ENCODE results near the gene RAPGEF4.

The RAPGEF4 gene

DNA sequence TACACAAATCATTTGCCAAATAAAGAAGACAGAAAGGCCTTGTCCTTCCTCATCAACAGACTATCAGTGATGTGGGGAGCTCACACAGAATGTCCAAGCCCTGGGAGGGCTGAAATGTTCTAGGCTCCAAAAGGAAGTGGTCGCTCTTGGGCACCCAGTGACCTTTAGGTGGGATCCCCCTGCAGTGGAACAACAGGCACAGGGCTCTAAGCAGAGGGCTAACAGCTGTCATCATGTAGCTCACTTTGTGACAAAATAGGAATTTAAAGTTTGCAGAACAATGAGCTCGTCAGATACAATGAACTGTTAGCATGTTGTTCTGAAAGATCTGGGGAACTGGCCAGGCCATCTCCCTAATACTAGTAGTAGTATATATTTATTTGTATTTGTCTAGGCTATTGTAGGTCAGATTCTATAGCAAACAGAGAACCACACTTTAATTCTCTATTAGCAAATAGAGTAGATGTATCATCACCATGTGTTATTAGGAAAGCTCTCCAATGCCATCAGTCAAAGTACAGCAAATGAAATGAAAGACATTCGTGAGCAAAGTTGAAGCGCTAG lies 188.5 kb downstream of the RAPGEF4 start:
- no peak for DNase-seq (ENCODE audit: low read depth)
- TF ChIP-seq, protein P1, sequence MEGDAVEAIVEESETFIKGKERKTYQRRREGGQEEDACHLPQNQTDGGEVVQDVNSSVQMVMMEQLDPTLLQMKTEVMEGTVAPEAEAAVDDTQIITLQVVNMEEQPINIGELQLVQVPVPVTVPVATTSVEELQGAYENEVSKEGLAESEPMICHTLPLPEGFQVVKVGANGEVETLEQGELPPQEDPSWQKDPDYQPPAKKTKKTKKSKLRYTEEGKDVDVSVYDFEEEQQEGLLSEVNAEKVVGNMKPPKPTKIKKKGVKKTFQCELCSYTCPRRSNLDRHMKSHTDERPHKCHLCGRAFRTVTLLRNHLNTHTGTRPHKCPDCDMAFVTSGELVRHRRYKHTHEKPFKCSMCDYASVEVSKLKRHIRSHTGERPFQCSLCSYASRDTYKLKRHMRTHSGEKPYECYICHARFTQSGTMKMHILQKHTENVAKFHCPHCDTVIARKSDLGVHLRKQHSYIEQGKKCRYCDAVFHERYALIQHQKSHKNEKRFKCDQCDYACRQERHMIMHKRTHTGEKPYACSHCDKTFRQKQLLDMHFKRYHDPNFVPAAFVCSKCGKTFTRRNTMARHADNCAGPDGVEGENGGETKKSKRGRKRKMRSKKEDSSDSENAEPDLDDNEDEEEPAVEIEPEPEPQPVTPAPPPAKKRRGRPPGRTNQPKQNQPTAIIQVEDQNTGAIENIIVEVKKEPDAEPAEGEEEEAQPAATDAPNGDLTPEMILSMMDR (conservative IDR thresholded peaks at IDR 0.05; ENCODE audit: low read length), result no peak
- no peak overlapping the region for H3K4me3 ChIP-seq (ENCODE audit: low read length)

DNA sequence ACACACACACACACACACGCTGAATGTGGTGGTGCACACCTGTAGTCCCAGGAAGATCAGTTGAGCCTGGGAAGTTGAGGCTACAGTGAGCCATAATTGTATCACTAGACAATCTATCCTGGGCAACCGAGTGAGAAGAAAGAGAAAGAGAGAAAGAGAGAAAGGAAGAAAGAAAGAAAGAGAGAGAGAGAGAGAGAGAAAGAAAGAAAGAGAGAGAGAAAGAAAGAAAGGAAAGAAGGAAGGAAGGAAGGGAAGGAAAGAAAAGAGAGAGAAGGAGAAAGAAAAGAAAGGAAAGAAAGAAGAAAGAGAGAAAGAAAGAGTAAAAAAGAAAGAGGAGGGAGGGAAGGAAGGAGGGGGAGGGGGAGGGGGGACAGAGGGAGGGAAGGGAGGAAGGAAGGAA lies 190.0 kb downstream of the RAPGEF4 start:
- no peak overlapping the region for H3K4me3 ChIP-seq (ENCODE audit: low read length)
- no peak for DNase-seq (ENCODE audit: low read depth)
- TF ChIP-seq, protein P1 (conservative IDR thresholded peaks at IDR 0.05; ENCODE audit: low read length), result no peak

DNA sequence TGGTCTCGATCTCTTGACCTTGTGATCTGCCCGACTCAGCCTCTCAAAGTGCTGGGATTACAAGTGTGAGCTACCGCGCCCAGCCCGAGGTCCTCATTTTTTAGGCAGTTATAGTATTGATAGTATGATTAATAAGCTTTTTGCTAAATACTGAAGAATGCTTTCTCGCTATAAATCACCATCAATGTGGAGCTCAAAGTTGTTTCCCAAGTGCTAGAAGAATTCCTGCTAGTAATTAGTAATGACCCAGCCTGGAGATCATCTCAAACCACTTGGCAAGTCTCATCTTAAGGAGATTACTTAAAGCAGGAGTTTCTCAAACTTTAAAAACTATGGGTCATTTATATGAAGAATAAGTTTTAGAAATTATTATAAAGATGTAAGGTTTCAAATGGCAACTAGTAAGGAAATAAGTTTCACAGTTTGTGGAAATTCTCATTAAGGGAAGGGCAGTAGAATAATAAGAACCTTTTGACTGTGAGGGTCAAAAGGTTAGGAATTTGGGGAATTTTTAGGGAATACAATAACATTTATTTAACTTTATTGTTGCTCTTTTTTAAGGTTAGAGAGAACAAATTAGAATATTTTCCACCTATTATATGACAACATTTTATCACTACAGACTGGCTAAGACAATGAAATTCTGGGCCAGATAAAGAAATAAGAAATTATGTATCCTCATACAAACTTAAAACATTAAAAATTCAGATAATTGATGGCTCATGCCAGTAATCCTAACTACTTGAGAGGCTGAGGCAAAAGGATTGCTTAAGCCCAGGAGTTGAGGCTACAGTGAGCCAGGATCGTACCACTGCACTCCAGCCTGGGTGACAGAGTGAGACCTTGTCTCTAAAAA lies 191.4 kb downstream of the RAPGEF4 start:
- peak; percentile 36 for DNase-seq (ENCODE audit: low read depth)
- TF ChIP-seq, protein P1 (conservative IDR thresholded peaks at IDR 0.05; ENCODE audit: low read length), result no peak
- H3K4me3 ChIP-seq (ENCODE audit: low read length), result no peak overlapping the region

DNA sequence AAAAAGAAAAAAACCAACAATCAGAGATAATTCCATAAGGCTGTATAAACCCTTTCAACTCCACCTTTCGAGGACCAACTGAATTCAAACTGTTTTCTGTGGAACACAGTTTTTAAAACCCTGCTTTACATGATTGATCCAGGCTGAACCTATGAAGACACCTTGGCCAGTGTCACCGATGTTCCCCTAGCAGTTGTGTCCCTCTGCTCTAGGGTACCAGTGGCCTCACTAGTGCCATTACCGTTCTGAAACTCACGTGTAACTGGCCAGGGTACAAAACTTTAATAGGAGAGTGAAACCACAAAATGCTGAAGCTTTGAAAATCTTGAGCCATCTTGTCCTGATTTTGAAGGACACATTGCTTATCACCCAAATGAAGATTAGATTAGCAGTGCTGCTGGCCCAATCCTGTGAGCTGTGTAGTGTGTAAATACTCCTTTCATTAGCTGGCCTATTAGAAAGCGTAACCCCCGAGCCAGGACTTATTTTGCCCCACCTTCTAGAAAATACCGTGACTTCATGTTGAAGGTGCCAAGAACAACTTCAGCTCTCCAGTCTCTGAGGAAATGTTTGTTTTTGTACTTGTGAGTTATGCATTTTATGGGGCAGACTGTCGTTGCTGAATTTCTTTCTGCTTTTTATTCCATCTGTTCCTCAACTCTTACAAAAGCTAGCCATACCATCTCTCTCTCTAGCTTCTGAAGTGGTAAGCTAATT lies 192.2 kb downstream of the RAPGEF4 start:
- TF ChIP-seq, protein P1 (conservative IDR thresholded peaks at IDR 0.05; ENCODE audit: low read length), result no peak
- DNase-seq (ENCODE audit: low read depth), result peak; percentile 65
- H3K4me3 ChIP-seq (ENCODE audit: low read length), result no peak overlapping the region

DNA sequence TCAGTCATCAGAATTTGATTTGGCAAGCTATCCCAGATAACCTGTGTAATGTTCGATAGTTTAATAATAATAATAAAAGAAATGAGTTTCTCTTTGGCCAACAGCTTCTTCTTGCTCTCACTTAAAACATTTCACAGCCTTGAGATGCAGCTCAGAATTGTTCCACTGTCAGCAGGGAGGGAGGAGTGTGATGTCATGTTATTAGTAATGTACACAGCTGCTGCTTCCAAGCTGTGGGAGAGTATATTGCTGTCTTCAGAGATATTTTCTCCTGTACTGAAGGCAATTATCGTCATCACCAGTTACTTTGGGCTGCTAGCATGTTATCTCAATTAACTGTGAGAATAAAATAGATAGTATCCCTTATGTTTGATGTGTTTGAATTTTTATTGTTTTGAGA lies 193.1 kb downstream of the RAPGEF4 start:
- TF ChIP-seq, protein P1 (conservative IDR thresholded peaks at IDR 0.05; ENCODE audit: low read length), result no peak
- H3K4me3 ChIP-seq (ENCODE audit: low read length), result no peak overlapping the region
- DNase-seq (ENCODE audit: low read depth), result peak; percentile 11

DNA sequence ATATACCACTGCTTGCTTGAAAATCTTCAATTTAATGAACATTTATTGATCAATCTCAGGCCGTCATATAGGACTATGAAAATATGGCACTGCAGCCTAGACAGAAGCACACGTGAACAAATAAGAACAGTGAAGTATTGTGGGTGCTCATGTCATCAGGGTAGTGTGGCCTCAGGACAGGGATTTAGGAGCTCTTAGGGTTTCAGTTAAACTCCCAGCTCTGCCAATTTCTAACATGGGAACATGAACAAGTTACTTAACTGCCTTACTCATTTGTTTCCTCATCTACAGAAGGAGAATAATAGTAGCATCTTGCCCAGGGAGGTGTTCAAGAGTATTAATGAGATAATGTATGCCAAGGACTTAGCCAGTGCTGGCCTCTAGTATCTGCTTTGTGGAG lies 194.0 kb downstream of the RAPGEF4 start:
- TF ChIP-seq, protein P1 (conservative IDR thresholded peaks at IDR 0.05; ENCODE audit: low read length), result no peak
- no peak overlapping the region for H3K4me3 ChIP-seq (ENCODE audit: low read length)
- DNase-seq (ENCODE audit: low read depth), result no peak
